NB4 (cell line): ENCODE measurements around the gene TNFSF10.

Source experiments
- CTCF ChIP-seq: IDR thresholded peaks from one replicate; pipeline ENCODE4 v1.5.1; 2012; ENCODE audit warnings: low read depth, low read length
- MYC ChIP-seq: IDR thresholded peaks from 2 replicates; pipeline ENCODE4 v1.6.1; 2011; ENCODE audit warnings: low read depth, low read length

- TF ChIP-seq CTCF = no peak
- no peak for TF ChIP-seq MYC
Measured at GRCh38 chr3:172562871-172563865, 39.9 kb upstream of the TNFSF10 start.
